Measurements from ENCODE around the gene UGT2B7. TPM values are rescaled to one million over a fixed set of nuclear protein-coding genes. Genes with fewer than 3 reads are reported as not detected.

Gene UGT2B7
- total RNA-seq, 1 donor, result not detected

GRCh38 chr4:69075061-69075792, 21.0 kb upstream of the UGT2B7 start:
- H3K79me2 ChIP-seq (ENCODE audit: insufficient read depth, low read length), result no peaks in the 10 kb centered on the region
- H3K9me3 ChIP-seq (ENCODE audit: low read depth, low read length), result no peaks in the 10 kb centered on the region
- H3K27me3 ChIP-seq (ENCODE audit: insufficient read depth, low read length), result no peaks in the 10 kb centered on the region
- no peaks in the 10 kb centered on the region for H3K4me1 ChIP-seq (ENCODE audit: insufficient read depth, low read length)
- H3K27ac ChIP-seq (ENCODE audit: low read depth, low read length), result no peak overlapping the region
- DNase-seq (ENCODE audit: insufficient read length, low spot score, missing footprints), result no peak
- no peak overlapping the region for H3K4me3 ChIP-seq (ENCODE audit: insufficient read depth, low read length)
- H4K20me1 ChIP-seq (ENCODE audit: insufficient read depth, low read length), result no peaks in the 10 kb centered on the region
- TF ChIP-seq, protein P1, sequence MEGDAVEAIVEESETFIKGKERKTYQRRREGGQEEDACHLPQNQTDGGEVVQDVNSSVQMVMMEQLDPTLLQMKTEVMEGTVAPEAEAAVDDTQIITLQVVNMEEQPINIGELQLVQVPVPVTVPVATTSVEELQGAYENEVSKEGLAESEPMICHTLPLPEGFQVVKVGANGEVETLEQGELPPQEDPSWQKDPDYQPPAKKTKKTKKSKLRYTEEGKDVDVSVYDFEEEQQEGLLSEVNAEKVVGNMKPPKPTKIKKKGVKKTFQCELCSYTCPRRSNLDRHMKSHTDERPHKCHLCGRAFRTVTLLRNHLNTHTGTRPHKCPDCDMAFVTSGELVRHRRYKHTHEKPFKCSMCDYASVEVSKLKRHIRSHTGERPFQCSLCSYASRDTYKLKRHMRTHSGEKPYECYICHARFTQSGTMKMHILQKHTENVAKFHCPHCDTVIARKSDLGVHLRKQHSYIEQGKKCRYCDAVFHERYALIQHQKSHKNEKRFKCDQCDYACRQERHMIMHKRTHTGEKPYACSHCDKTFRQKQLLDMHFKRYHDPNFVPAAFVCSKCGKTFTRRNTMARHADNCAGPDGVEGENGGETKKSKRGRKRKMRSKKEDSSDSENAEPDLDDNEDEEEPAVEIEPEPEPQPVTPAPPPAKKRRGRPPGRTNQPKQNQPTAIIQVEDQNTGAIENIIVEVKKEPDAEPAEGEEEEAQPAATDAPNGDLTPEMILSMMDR (IDR thresholded peaks at IDR 0.05; ENCODE audit: extremely low read depth, low read depth, low read length), result no peak
- H3K36me3 ChIP-seq (ENCODE audit: insufficient read depth, low read length), result no peaks in the 10 kb centered on the region
- no peak overlapping the region for H2AFZ ChIP-seq (ENCODE audit: low read length)
- H3K4me2 ChIP-seq (ENCODE audit: insufficient read depth, low read length), result no peak overlapping the region

DNA sequence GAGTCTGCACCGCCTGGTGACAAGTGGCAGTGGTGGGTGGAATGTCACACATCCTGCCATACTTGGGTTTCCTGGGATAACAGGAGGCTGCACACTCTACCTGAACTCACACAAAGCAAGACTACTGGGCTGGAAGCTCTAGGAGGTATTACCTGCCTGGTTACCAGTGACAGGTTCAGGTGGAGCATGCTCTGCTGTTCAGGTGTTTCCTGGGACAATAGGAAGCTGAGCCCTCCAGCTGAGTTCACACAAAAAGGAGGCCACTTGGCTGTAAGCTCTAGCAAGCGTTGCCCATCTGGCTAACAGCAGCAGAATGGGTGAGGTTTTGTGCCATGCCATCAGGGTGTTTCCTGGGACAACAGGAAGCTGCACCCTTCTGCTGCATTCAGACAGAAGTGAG, 17.4 kb upstream of the UGT2B7 start:
- no peak overlapping the region for H3K4me2 ChIP-seq (ENCODE audit: insufficient read depth, low read length)
- H3K9me3 ChIP-seq (ENCODE audit: low read depth, low read length), result no peaks in the 10 kb centered on the region
- no peaks in the 10 kb centered on the region for H3K27me3 ChIP-seq (ENCODE audit: insufficient read depth, low read length)
- H3K27ac ChIP-seq (ENCODE audit: low read depth, low read length), result no peak overlapping the region
- H3K4me3 ChIP-seq (ENCODE audit: insufficient read depth, low read length), result no peak overlapping the region
- H3K4me1 ChIP-seq (ENCODE audit: insufficient read depth, low read length), result no peaks in the 10 kb centered on the region
- no peak for DNase-seq (ENCODE audit: insufficient read length, low spot score, missing footprints)
- no peaks in the 10 kb centered on the region for H3K79me2 ChIP-seq (ENCODE audit: insufficient read depth, low read length)
- TF ChIP-seq, protein P1 (IDR thresholded peaks at IDR 0.05; ENCODE audit: extremely low read depth, low read depth, low read length), result no peak
- H3K36me3 ChIP-seq (ENCODE audit: insufficient read depth, low read length), result no peaks in the 10 kb centered on the region
- H4K20me1 ChIP-seq (ENCODE audit: insufficient read depth, low read length), result no peaks in the 10 kb centered on the region
- no peak overlapping the region for H2AFZ ChIP-seq (ENCODE audit: low read length)

- H3K27ac ChIP-seq (ENCODE audit: low read depth, low read length), result no peak overlapping the region
- no peaks in the 10 kb centered on the region for H3K36me3 ChIP-seq (ENCODE audit: insufficient read depth, low read length)
- H3K4me3 ChIP-seq (ENCODE audit: insufficient read depth, low read length), result no peak overlapping the region
- no peaks in the 10 kb centered on the region for H3K27me3 ChIP-seq (ENCODE audit: insufficient read depth, low read length)
- H3K4me2 ChIP-seq (ENCODE audit: insufficient read depth, low read length), result no peak overlapping the region
- no peaks in the 10 kb centered on the region for H4K20me1 ChIP-seq (ENCODE audit: insufficient read depth, low read length)
- H3K79me2 ChIP-seq (ENCODE audit: insufficient read depth, low read length), result no peaks in the 10 kb centered on the region
- H3K4me1 ChIP-seq (ENCODE audit: insufficient read depth, low read length), result peaks cover 3% of the 10 kb centered on the region
- no peaks in the 10 kb centered on the region for H3K9me3 ChIP-seq (ENCODE audit: low read depth, low read length)
- TF ChIP-seq, protein P1 (IDR thresholded peaks at IDR 0.05; ENCODE audit: extremely low read depth, low read depth, low read length), result no peak
- peak overlapping the region; percentile 14 for H2AFZ ChIP-seq (ENCODE audit: low read length)
- DNase-seq (ENCODE audit: insufficient read length, low spot score, missing footprints), result no peak
Observed at GRCh38 chr4:69088473-69088872, 7.8 kb upstream of the UGT2B7 start.

- Histone ChIP-seq H3K9me3 (ENCODE audit: low read depth, low read length) (no peaks in the 10 kb centered on the region), H3K4me3 (ENCODE audit: insufficient read depth, low read length) (no peak overlapping the region), H2AFZ (ENCODE audit: low read length) (no peak overlapping the region), H4K20me1 (ENCODE audit: insufficient read depth, low read length) (no peaks in the 10 kb centered on the region), H3K27ac (ENCODE audit: low read depth, low read length) (no peak overlapping the region), H3K4me1 (ENCODE audit: insufficient read depth, low read length) (peaks cover 3% of the 10 kb centered on the region), H3K36me3 (ENCODE audit: insufficient read depth, low read length) (no peaks in the 10 kb centered on the region), H3K79me2 (ENCODE audit: insufficient read depth, low read length) (no peaks in the 10 kb centered on the region), H3K4me2 (ENCODE audit: insufficient read depth, low read length) (no peak overlapping the region), H3K27me3 (ENCODE audit: insufficient read depth, low read length) (no peaks in the 10 kb centered on the region)
- TF ChIP-seq, protein P1 (IDR thresholded peaks at IDR 0.05; ENCODE audit: extremely low read depth, low read depth, low read length), result no peak
- DNase-seq (ENCODE audit: insufficient read length, low spot score, missing footprints), result no peak
Observed at GRCh38 chr4:69089388-69089787, 6.9 kb upstream of the UGT2B7 start.
